ENCODE data around the gene EPHA3.

DNA sequence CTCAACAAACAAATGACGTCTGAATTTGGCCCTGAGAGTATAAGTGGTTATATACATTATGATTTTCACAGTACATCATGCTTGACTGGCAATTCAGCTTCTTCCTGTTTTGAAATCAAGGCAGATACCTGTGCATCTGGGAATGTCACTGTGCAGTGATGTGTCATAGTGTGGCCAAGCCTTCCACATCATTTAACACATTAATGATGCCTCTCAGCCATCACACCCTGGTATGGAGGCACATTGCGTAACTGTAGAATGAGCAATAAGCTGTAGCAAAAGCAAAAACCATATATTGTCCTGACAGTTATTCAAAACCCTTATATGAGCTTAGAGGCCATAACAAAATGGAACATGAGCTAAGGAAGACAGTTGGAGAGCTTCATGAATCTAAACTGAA lies 246.0 kb downstream of the EPHA3 start:
- TF ChIP-seq, protein P1, sequence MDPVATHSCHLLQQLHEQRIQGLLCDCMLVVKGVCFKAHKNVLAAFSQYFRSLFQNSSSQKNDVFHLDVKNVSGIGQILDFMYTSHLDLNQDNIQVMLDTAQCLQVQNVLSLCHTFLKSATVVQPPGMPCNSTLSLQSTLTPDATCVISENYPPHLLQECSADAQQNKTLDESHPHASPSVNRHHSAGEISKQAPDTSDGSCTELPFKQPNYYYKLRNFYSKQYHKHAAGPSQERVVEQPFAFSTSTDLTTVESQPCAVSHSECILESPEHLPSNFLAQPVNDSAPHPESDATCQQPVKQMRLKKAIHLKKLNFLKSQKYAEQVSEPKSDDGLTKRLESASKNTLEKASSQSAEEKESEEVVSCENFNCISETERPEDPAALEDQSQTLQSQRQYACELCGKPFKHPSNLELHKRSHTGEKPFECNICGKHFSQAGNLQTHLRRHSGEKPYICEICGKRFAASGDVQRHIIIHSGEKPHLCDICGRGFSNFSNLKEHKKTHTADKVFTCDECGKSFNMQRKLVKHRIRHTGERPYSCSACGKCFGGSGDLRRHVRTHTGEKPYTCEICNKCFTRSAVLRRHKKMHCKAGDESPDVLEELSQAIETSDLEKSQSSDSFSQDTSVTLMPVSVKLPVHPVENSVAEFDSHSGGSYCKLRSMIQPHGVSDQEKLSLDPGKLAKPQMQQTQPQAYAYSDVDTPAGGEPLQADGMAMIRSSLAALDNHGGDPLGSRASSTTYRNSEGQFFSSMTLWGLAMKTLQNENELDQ (tag by site-specific recombination; IDR thresholded peaks at IDR 0.05; ENCODE audit: low read depth) = no peak
- TF ChIP-seq CTCF (tag by site-specific recombination; IDR thresholded peaks at IDR 0.05) (no peak), YY1 (tag by site-specific recombination; IDR thresholded peaks at IDR 0.05) (no peak), KLF9 (tag by site-specific recombination; IDR thresholded peaks at IDR 0.05; ENCODE audit: low read depth) (no peak), ZNF26 (tag by site-specific recombination; IDR thresholded peaks at IDR 0.05) (no peak), PBX3 (CRISPR knock-in tag; IDR thresholded peaks at IDR 0.05) (no peak), ZNF544 (tag by site-specific recombination; IDR thresholded peaks at IDR 0.05) (no peak), HOXA7 (CRISPR knock-in tag; IDR thresholded peaks at IDR 0.05; ENCODE audit: borderline replicate concordance) (no peak), ZNF423 (tag by site-specific recombination; IDR thresholded peaks at IDR 0.05) (no peak), ZBTB7A (tag by site-specific recombination; IDR thresholded peaks at IDR 0.05; ENCODE audit: low read depth) (no peak), ZNF416 (tag by site-specific recombination; IDR thresholded peaks at IDR 0.05) (no peak), GLIS2 (tag by site-specific recombination; IDR thresholded peaks at IDR 0.05) (no peak), MYNN (tag by site-specific recombination; IDR thresholded peaks at IDR 0.05; ENCODE audit: borderline replicate concordance) (no peak)
- TF ChIP-seq, protein P2, sequence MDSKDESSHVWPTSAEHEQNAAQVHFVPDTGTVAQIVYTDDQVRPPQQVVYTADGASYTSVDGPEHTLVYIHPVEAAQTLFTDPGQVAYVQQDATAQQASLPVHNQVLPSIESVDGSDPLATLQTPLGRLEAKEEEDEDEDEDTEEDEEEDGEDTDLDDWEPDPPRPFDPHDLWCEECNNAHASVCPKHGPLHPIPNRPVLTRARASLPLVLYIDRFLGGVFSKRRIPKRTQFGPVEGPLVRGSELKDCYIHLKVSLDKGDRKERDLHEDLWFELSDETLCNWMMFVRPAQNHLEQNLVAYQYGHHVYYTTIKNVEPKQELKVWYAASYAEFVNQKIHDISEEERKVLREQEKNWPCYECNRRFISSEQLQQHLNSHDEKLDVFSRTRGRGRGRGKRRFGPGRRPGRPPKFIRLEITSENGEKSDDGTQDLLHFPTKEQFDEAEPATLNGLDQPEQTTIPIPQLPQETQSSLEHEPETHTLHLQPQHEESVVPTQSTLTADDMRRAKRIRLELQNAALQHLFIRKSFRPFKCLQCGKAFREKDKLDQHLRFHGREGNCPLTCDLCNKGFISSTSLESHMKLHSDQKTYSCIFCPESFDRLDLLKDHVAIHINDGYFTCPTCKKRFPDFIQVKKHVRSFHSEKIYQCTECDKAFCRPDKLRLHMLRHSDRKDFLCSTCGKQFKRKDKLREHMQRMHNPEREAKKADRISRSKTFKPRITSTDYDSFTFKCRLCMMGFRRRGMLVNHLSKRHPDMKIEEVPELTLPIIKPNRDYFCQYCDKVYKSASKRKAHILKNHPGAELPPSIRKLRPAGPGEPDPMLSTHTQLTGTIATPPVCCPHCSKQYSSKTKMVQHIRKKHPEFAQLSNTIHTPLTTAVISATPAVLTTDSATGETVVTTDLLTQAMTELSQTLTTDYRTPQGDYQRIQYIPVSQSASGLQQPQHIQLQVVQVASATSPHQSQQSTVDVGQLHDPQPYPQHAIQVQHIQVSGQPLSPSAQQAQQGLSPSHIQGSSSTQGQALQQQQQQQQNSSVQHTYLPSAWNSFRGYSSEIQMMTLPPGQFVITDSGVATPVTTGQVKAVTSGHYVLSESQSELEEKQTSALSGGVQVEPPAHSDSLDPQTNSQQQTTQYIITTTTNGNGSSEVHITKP (tag by site-specific recombination; IDR thresholded peaks at IDR 0.05) = no peak
